Activated naive CD4-positive, alpha-beta T cell treated with anti-CD3 and anti-CD28 coated beads for 36 hours (primary cell): Measurements from ENCODE around the gene KRTAP12-4. TPM values are rescaled to one million over a fixed set of nuclear protein-coding genes. Genes with fewer than 3 reads are reported as not detected.

ENCODE experiments used
- CTCF ChIA-PET: fragments of 350-600 bp; sonication (Branson Sonifier 250); formaldehyde crosslinking; loops from one replicate; lab custom pipeline; 2021; ENCODE audit warnings: antibody characterized with exemption; lab: Charles Lee
- DNase-seq: peaks from one replicate; pipeline ENCODE4 v3.0.0-alpha.2; 2020
- H3K27ac Mint-ChIP-seq: one replicate; pipeline ENCODE4 v1.8.0; 2021; ENCODE audit warnings: mild to moderate bottlenecking, mixed read lengths
- H3K27me3 Mint-ChIP-seq: one replicate; pipeline ENCODE4 v1.8.0; 2021; ENCODE audit warnings: low read depth, mixed read lengths
- H3K36me3 Mint-ChIP-seq: one replicate; pipeline ENCODE4 v1.8.0; 2021; ENCODE audit warnings: low read depth, mixed read lengths
- H3K4me1 Mint-ChIP-seq: one replicate; pipeline ENCODE4 v1.8.0; 2021; ENCODE audit warnings: low read depth, mixed read lengths
- H3K4me3 Mint-ChIP-seq: one replicate; pipeline ENCODE4 v1.8.0; 2021; ENCODE audit warnings: mild to moderate bottlenecking, moderate library complexity, mixed read lengths
- H3K9me3 Mint-ChIP-seq: one replicate; pipeline ENCODE4 v1.8.0; 2021; ENCODE audit warnings: mixed read lengths
- intact Hi-C: fragments of 100-400 bp; cut with micrococcal nuclease; formaldehyde crosslinking; loops from one replicate; pipeline ENCODE4 v1.15.1; 2023
- total RNA-seq, 2 experiments: library from RNA; stranded (reverse); gene quantifications; one replicate each; pipeline ENCODE4 v1.2.3, GENCODE V29; 2021

KRTAP12-4 gene
- total RNA-seq, 2 experiments from 2014 or later: not detected

GRCh38 chr21:44684483-44684882 is 30.0 kb upstream of the KRTAP12-4 start:
- intact Hi-C loops: no loop called here
- no peak overlapping the region for H3K27ac Mint-ChIP-seq
- H3K27me3 Mint-ChIP-seq: peaks cover 10% of the 10 kb centered on the region
- CTCF ChIA-PET: no interaction called here
- H3K4me3 Mint-ChIP-seq: no peak overlapping the region
- no peaks in the 10 kb centered on the region for H3K36me3 Mint-ChIP-seq
- peaks cover 6% of the 10 kb centered on the region for H3K4me1 Mint-ChIP-seq
- no peak for DNase-seq
- H3K9me3 Mint-ChIP-seq: no peaks in the 10 kb centered on the region

GRCh38 chr21:44684077-44684476 is 29.6 kb upstream of the KRTAP12-4 start:
- Mint-ChIP-seq H3K9me3 (no peaks in the 10 kb centered on the region), H3K36me3 (no peaks in the 10 kb centered on the region), H3K4me1 (peaks cover 6% of the 10 kb centered on the region), H3K27ac (no peak overlapping the region), H3K4me3 (no peak overlapping the region), H3K27me3 (peaks cover 10% of the 10 kb centered on the region)
- DNase-seq: no peak
- CTCF ChIA-PET: interaction anchor here (0.6 kb wide), 1 partner anchor 368 kb away, joined by 3 read pairs; no protein-coding TSS in a partner anchor
- intact Hi-C loops: no loop called here

- Mint-ChIP-seq H3K27ac (no peak overlapping the region), H3K4me3 (no peak overlapping the region), H3K4me1 (peaks cover 6% of the 10 kb centered on the region), H3K36me3 (no peaks in the 10 kb centered on the region), H3K9me3 (no peaks in the 10 kb centered on the region), H3K27me3 (peaks cover 10% of the 10 kb centered on the region)
- intact Hi-C loops: no loop called here
- CTCF ChIA-PET: interaction anchor here (0.7 to 1.0 kb wide), 2 partner anchors 61 to 108 kb away, joined by 3 read pairs; no protein-coding TSS in a partner anchor
- DNase-seq: no peak
Measured at GRCh38 chr21:44682580-44683151, 28.2 kb upstream of the KRTAP12-4 start.

GRCh38 chr21:44681861-44682579 is 27.6 kb upstream of the KRTAP12-4 start, which contains the start of gene KRTAP12-1:
Gene KRTAP12-1, minus strand, starts transcription at chr21:44682163. Its CDS starts 40 bp downstream, at chr21:44682123.
- Mint-ChIP-seq H3K4me1 (peaks cover 6% of the 10 kb centered on the region), H3K9me3 (no peaks in the 10 kb centered on the region), H3K4me3 (no peak within 1 kb of the TSS), H3K27ac (no peak within 1 kb of the TSS), H3K36me3 (no peaks in the 10 kb centered on the region), H3K27me3 (peaks cover 10% of the 10 kb centered on the region)
- no peak for DNase-seq
- intact Hi-C loops: no loop called here
- CTCF ChIA-PET: interaction anchor here (1.0 kb wide), 1 partner anchor 108 kb away, joined by 3 read pairs; no protein-coding TSS in a partner anchor

GRCh38 chr21:44681152-44681551 is 26.7 kb upstream of the KRTAP12-4 start:
- Mint-ChIP-seq H3K9me3 (no peaks in the 10 kb centered on the region), H3K27ac (no peak overlapping the region), H3K27me3 (peaks cover 4% of the 10 kb centered on the region), H3K4me1 (peaks cover 3% of the 10 kb centered on the region), H3K4me3 (no peak overlapping the region), H3K36me3 (no peaks in the 10 kb centered on the region)
- DNase-seq: no peak
- intact Hi-C loops: no loop called here
- CTCF ChIA-PET: interaction anchor here (0.6 kb wide), 1 partner anchor 28 kb away, joined by 3 read pairs; no protein-coding TSS in a partner anchor

- H3K4me1 Mint-ChIP-seq: no peaks in the 10 kb centered on the region
- CTCF ChIA-PET: no interaction called here
Measured at GRCh38 chr21:44677881-44678280, 23.4 kb upstream of the KRTAP12-4 start.

GRCh38 chr21:44671911-44672310 is 17.5 kb upstream of the KRTAP12-4 start:
- no peak for DNase-seq
- Mint-ChIP-seq H3K9me3 (peaks cover 24% of the 10 kb centered on the region), H3K4me3 (no peak overlapping the region), H3K4me1 (no peaks in the 10 kb centered on the region), H3K36me3 (no peaks in the 10 kb centered on the region), H3K27me3 (no peaks in the 10 kb centered on the region), H3K27ac (no peak overlapping the region)
- CTCF ChIA-PET: no interaction called here
- intact Hi-C loops: no loop called here

More at GRCh38 chr21:44677881-44678280, 23.4 kb upstream of the KRTAP12-4 start:
- Mint-ChIP-seq H3K4me3 (no peak overlapping the region), H3K36me3 (no peaks in the 10 kb centered on the region), H3K27me3 (peaks cover 3% of the 10 kb centered on the region), H3K9me3 (peaks cover 9% of the 10 kb centered on the region), H3K27ac (no peak overlapping the region)
- intact Hi-C loops: no loop called here
- DNase-seq: no peak

GRCh38 chr21:44670642-44671432 is 16.4 kb upstream of the KRTAP12-4 start:
- H3K9me3 Mint-ChIP-seq: peaks cover 24% of the 10 kb centered on the region
- no peaks in the 10 kb centered on the region for H3K27me3 Mint-ChIP-seq
- CTCF ChIA-PET: no interaction called here
- no peak overlapping the region for H3K4me3 Mint-ChIP-seq
- H3K36me3 Mint-ChIP-seq: no peaks in the 10 kb centered on the region
- no peak for DNase-seq
- intact Hi-C loops: no loop called here
- no peaks in the 10 kb centered on the region for H3K4me1 Mint-ChIP-seq
- no peak overlapping the region for H3K27ac Mint-ChIP-seq

- no peak overlapping the region for H3K27ac Mint-ChIP-seq
- no peaks in the 10 kb centered on the region for H3K36me3 Mint-ChIP-seq
- no peaks in the 10 kb centered on the region for H3K4me1 Mint-ChIP-seq
- no peak for DNase-seq
- CTCF ChIA-PET: interaction anchor here (1.0 kb wide), 1 partner anchor 126 kb away, joined by 5 read pairs; no protein-coding TSS in a partner anchor
- peaks cover 13% of the 10 kb centered on the region for H3K9me3 Mint-ChIP-seq
- H3K27me3 Mint-ChIP-seq: no peaks in the 10 kb centered on the region
- intact Hi-C loops: no loop called here
- H3K4me3 Mint-ChIP-seq: no peak overlapping the region
Measured at GRCh38 chr21:44667612-44668011, 13.2 kb upstream of the KRTAP12-4 start.

GRCh38 chr21:44666401-44667320 is 12.2 kb upstream of the KRTAP12-4 start, which contains the start of gene KRTAP12-2:
Gene KRTAP12-2, minus strand, starts transcription at chr21:44666927. Its CDS starts 41 bp downstream, at chr21:44666886.
- DNase-seq: no peak
- H3K27ac Mint-ChIP-seq: no peak within 1 kb of the TSS
- no peaks in the 10 kb centered on the region for H3K27me3 Mint-ChIP-seq
- no peaks in the 10 kb centered on the region for H3K4me1 Mint-ChIP-seq
- intact Hi-C loops: no loop called here
- H3K4me3 Mint-ChIP-seq: no peak within 1 kb of the TSS
- CTCF ChIA-PET: interaction anchor here (1.0 kb wide), 1 partner anchor 127 kb away, joined by 5 read pairs; no protein-coding TSS in a partner anchor
- peaks cover 10% of the 10 kb centered on the region for H3K9me3 Mint-ChIP-seq
- H3K36me3 Mint-ChIP-seq: no peaks in the 10 kb centered on the region

GRCh38 chr21:44664691-44665090 is 10.2 kb upstream of the KRTAP12-4 start:
- Mint-ChIP-seq H3K4me1 (peaks cover 2% of the 10 kb centered on the region), H3K36me3 (no peaks in the 10 kb centered on the region), H3K27ac (no peak overlapping the region), H3K27me3 (no peaks in the 10 kb centered on the region), H3K4me3 (no peak overlapping the region), H3K9me3 (peaks cover 7% of the 10 kb centered on the region)
- DNase-seq: no peak
- CTCF ChIA-PET: interaction anchor here (0.6 kb wide), 1 partner anchor 29 kb away, joined by 3 read pairs; no protein-coding TSS in a partner anchor
- intact Hi-C loops: no loop called here
